Activated naive CD8-positive, alpha-beta T cell treated with anti-CD3 and anti-CD28 coated beads, Interleukin-2, amount 10 ng/mL, durations not matched to agents 7 days and 5 days (primary cell): ENCODE measurements around the gene GRK1. TPM values are rescaled to one million over a fixed set of nuclear protein-coding genes. Genes with fewer than 3 reads are reported as not detected.
"Not testable (repeated sequence)": the region's sequence is repeated elsewhere in the genome, so short reads cannot be mapped to it uniquely, and the experiment has no call there.

Experiments
- ATAC-seq: fragments of 150-1000 bp; cut with Tn5 transposase; one replicate; pipeline ENCODE4 v1.10.0; 2021; ENCODE audit warnings: low read depth, moderate library complexity
- POLR2A ChIA-PET: fragments of 350-600 bp; sonication (Branson Sonifier 250); formaldehyde crosslinking; loops from one replicate; lab custom pipeline; 2021; ENCODE audit warnings: antibody characterized with exemption; lab: Charles Lee
- DNase-seq: peaks from one replicate; pipeline ENCODE4 v3.0.0; 2021
- H3K27ac Mint-ChIP-seq: one replicate; pipeline ENCODE4 v1.8.0; 2022; ENCODE audit warnings: mild to moderate bottlenecking, mixed read lengths
- H3K27me3 Mint-ChIP-seq: one replicate; pipeline ENCODE4 v1.8.0; 2022; ENCODE audit warnings: mild to moderate bottlenecking, moderate library complexity, mixed read lengths
- H3K36me3 Mint-ChIP-seq: one replicate; pipeline ENCODE4 v1.8.0; 2021; ENCODE audit warnings: mild to moderate bottlenecking, mixed read lengths
- H3K4me1 Mint-ChIP-seq: one replicate; pipeline ENCODE4 v1.8.0; 2021; ENCODE audit warnings: mixed read lengths
- H3K4me3 Mint-ChIP-seq: one replicate; pipeline ENCODE4 v1.8.0; 2022; ENCODE audit warnings: mild to moderate bottlenecking, moderate library complexity, mixed read lengths
- H3K9me3 Mint-ChIP-seq: one replicate; pipeline ENCODE4 v1.8.0; 2021; ENCODE audit warnings: mixed read lengths
- total RNA-seq, 2 experiments: library from RNA; stranded (reverse); gene quantifications; one replicate each; pipeline ENCODE4 v1.2.3, GENCODE V29; 2021

The GRK1 gene
- total RNA-seq, 2 experiments from 2014 or later, result not detected

GRCh38 chr13:113669755-113670341 is 2.8 kb downstream of the GRK1 start:
- no peak overlapping the region for H3K4me3 Mint-ChIP-seq
- peaks cover 4% of the 10 kb centered on the region for H3K4me1 Mint-ChIP-seq
- H3K27me3 Mint-ChIP-seq, result peaks cover 1% of the 10 kb centered on the region
- POLR2A ChIA-PET, result no interaction called here
- peak; percentile 14 for DNase-seq
- no peak overlapping the region for H3K27ac Mint-ChIP-seq
- H3K9me3 Mint-ChIP-seq, result peaks cover 5% of the 10 kb centered on the region
- H3K36me3 Mint-ChIP-seq, result peaks cover 3% of the 10 kb centered on the region
- no peak for ATAC-seq

GRCh38 chr13:113670541-113670940 is 3.5 kb downstream of the GRK1 start:
- peaks cover 5% of the 10 kb centered on the region for H3K9me3 Mint-ChIP-seq
- no peak overlapping the region for H3K4me3 Mint-ChIP-seq
- DNase-seq (peak; percentile 17), ATAC-seq (no peak)
- peaks cover 3% of the 10 kb centered on the region for H3K36me3 Mint-ChIP-seq
- no peak overlapping the region for H3K27ac Mint-ChIP-seq
- POLR2A ChIA-PET, result no interaction called here
- peaks cover 1% of the 10 kb centered on the region for H3K27me3 Mint-ChIP-seq
- H3K4me1 Mint-ChIP-seq, result peaks cover 4% of the 10 kb centered on the region

- POLR2A ChIA-PET, result no interaction called here
- DNase-seq (peak; percentile 25), ATAC-seq (no peak)
- Mint-ChIP-seq H3K27ac (no peak overlapping the region), H3K4me3 (no peak overlapping the region), H3K9me3 (peaks cover 5% of the 10 kb centered on the region), H3K27me3 (peaks cover 1% of the 10 kb centered on the region), H3K36me3 (peaks cover 3% of the 10 kb centered on the region), H3K4me1 (peaks cover 4% of the 10 kb centered on the region)
These were observed 4.3 kb downstream of the GRK1 start for GRCh38 chr13:113671066-113672001.

GRCh38 chr13:113672002-113672651 is 5.1 kb downstream of the GRK1 start:
- Mint-ChIP-seq H3K36me3 (peaks cover 3% of the 10 kb centered on the region), H3K4me1 (peaks cover 4% of the 10 kb centered on the region), H3K9me3 (peaks cover 5% of the 10 kb centered on the region), H3K4me3 (peak overlapping the region; percentile 63), H3K27ac (peak overlapping the region; percentile 84), H3K27me3 (peaks cover 1% of the 10 kb centered on the region)
- DNase-seq (peak; percentile 30), ATAC-seq (no peak)
- POLR2A ChIA-PET, result no interaction called here

- ATAC-seq (no peak), DNase-seq (no peak)
- POLR2A ChIA-PET, result no interaction called here
- Mint-ChIP-seq H3K27ac (no peak overlapping the region), H3K4me1 (no peaks in the 10 kb centered on the region), H3K9me3 (no peaks in the 10 kb centered on the region), H3K36me3 (no peaks in the 10 kb centered on the region), H3K4me3 (no peak overlapping the region), H3K27me3 (no peaks in the 10 kb centered on the region)
These were observed 55.9 kb downstream of the GRK1 start for GRCh38 chr13:113722921-113723320.

GRCh38 chr13:113723410-113724015 is 56.5 kb downstream of the GRK1 start:
- Mint-ChIP-seq H3K27ac (peak overlapping the region; percentile 26), H3K36me3 (no peaks in the 10 kb centered on the region), H3K4me1 (no peaks in the 10 kb centered on the region), H3K4me3 (no peak overlapping the region), H3K9me3 (no peaks in the 10 kb centered on the region), H3K27me3 (peaks cover 1% of the 10 kb centered on the region)
- POLR2A ChIA-PET, result no interaction called here
- DNase-seq (no peak), ATAC-seq (no peak)

GRCh38 chr13:113724016-113724758 is 57.2 kb downstream of the GRK1 start:
- H3K27me3 Mint-ChIP-seq, result peaks cover 7% of the 10 kb centered on the region
- H3K27ac Mint-ChIP-seq, result peak overlapping the region; percentile 72
- no peak for ATAC-seq
- POLR2A ChIA-PET, result no interaction called here
- H3K4me3 Mint-ChIP-seq, result peak overlapping the region; percentile 73
- H3K4me1 Mint-ChIP-seq, result no peaks in the 10 kb centered on the region
- DNase-seq, result no peak
- H3K9me3 Mint-ChIP-seq, result no peaks in the 10 kb centered on the region
- no peaks in the 10 kb centered on the region for H3K36me3 Mint-ChIP-seq

GRCh38 chr13:113724780-113725315 is 57.8 kb downstream of the GRK1 start:
- H3K4me3 Mint-ChIP-seq, result peak overlapping the region; percentile 73
- peaks cover 14% of the 10 kb centered on the region for H3K27me3 Mint-ChIP-seq
- ATAC-seq (peak; percentile 95), DNase-seq (peak; percentile 91)
- H3K27ac Mint-ChIP-seq, result peak overlapping the region; percentile 72
- no peaks in the 10 kb centered on the region for H3K4me1 Mint-ChIP-seq
- H3K9me3 Mint-ChIP-seq, result no peaks in the 10 kb centered on the region
- no peaks in the 10 kb centered on the region for H3K36me3 Mint-ChIP-seq
- POLR2A ChIA-PET, result no interaction called here

- ATAC-seq, H3K9me3 Mint-ChIP-seq, H3K4me1 Mint-ChIP-seq, H3K36me3 Mint-ChIP-seq, POLR2A ChIA-PET: not testable (repeated sequence)
- H3K4me3 Mint-ChIP-seq, result peak overlapping the region; percentile 73
- H3K27me3 Mint-ChIP-seq, result peaks cover 18% of the 10 kb centered on the region
- DNase-seq, result peak; percentile 59
- H3K27ac Mint-ChIP-seq, result peak overlapping the region; percentile 72
These were observed 58.5 kb downstream of the GRK1 start for GRCh38 chr13:113725329-113726105.

GRCh38 chr13:113726106-113726821 is 59.2 kb downstream of the GRK1 start:
- POLR2A ChIA-PET, H3K36me3 Mint-ChIP-seq, H3K9me3 Mint-ChIP-seq, ATAC-seq, H3K27ac Mint-ChIP-seq, H3K4me1 Mint-ChIP-seq: not testable (repeated sequence)
- Mint-ChIP-seq H3K27me3 (peaks cover 20% of the 10 kb centered on the region), H3K4me3 (peak overlapping the region; percentile 53)
- peak; percentile 52 for DNase-seq

- peaks cover 20% of the 10 kb centered on the region for H3K27me3 Mint-ChIP-seq
- no peaks in the 10 kb centered on the region for H3K36me3 Mint-ChIP-seq
- no peaks in the 10 kb centered on the region for H3K9me3 Mint-ChIP-seq
- H3K4me3 Mint-ChIP-seq, result no peak overlapping the region
- ATAC-seq (no peak), DNase-seq (no peak)
- no peaks in the 10 kb centered on the region for H3K4me1 Mint-ChIP-seq
- POLR2A ChIA-PET, result no interaction called here
- H3K27ac Mint-ChIP-seq, result no peak overlapping the region
These were observed 60.0 kb downstream of the GRK1 start for GRCh38 chr13:113726961-113727411.
